NCI-H446 treated with DMSO at 0.1 percent for 48 hours (cell line): ENCODE data around the gene NPC1L1.

Experiments used
- DNase-seq: peaks from one replicate; lab custom pipeline; 2025; lab: John Stamatoyannopoulos, UW

Gene NPC1L1, protein sequence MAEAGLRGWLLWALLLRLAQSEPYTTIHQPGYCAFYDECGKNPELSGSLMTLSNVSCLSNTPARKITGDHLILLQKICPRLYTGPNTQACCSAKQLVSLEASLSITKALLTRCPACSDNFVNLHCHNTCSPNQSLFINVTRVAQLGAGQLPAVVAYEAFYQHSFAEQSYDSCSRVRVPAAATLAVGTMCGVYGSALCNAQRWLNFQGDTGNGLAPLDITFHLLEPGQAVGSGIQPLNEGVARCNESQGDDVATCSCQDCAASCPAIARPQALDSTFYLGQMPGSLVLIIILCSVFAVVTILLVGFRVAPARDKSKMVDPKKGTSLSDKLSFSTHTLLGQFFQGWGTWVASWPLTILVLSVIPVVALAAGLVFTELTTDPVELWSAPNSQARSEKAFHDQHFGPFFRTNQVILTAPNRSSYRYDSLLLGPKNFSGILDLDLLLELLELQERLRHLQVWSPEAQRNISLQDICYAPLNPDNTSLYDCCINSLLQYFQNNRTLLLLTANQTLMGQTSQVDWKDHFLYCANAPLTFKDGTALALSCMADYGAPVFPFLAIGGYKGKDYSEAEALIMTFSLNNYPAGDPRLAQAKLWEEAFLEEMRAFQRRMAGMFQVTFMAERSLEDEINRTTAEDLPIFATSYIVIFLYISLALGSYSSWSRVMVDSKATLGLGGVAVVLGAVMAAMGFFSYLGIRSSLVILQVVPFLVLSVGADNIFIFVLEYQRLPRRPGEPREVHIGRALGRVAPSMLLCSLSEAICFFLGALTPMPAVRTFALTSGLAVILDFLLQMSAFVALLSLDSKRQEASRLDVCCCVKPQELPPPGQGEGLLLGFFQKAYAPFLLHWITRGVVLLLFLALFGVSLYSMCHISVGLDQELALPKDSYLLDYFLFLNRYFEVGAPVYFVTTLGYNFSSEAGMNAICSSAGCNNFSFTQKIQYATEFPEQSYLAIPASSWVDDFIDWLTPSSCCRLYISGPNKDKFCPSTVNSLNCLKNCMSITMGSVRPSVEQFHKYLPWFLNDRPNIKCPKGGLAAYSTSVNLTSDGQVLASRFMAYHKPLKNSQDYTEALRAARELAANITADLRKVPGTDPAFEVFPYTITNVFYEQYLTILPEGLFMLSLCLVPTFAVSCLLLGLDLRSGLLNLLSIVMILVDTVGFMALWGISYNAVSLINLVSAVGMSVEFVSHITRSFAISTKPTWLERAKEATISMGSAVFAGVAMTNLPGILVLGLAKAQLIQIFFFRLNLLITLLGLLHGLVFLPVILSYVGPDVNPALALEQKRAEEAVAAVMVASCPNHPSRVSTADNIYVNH (N-terminal part only)

DNA sequence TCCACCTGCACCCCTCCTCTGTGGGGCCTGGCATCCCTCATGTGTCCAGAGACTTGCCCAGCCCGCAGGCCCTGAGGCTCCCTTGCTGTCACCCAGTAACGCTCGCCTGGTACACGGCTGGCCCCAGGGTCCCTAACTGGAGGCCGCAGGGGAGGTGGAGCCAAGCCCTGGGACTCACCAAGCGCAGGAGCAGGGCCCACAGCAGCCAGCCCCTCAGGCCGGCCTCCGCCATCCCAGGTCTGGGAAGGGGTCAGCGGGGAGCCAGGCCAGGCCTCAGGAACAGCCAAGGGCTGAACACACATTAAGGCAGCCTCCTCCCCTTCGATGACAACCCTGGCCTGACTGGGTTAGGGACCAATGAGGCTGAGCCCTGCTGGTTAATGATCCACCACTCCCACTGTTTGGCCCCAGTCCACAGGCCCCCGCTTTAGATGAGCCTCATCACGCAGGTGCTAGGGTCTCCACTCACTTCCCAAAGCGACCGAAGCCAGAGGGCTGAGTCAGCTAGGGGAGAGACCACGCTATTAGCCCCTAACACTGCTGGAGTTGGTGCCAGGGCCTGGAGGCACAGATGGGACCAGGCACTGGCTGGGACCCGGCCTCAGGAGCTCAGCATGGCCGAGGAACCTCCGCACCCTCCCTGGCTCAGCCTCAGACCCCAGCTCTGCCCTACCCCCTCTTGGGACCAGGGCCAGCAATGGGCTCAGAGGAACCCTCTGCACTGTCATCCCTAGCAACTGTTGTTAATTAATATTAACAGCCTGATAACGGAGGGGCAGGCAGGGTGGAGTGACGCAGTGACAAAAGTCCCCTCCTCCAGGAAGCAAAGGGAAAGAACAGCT lies at the start of gene NPC1L1:
Gene NPC1L1 (minus strand): TSS at position 303 of the 842 bp plus-strand sequence. CDS start 71 bp downstream, at position 232.
- no peak for DNase-seq

DNA sequence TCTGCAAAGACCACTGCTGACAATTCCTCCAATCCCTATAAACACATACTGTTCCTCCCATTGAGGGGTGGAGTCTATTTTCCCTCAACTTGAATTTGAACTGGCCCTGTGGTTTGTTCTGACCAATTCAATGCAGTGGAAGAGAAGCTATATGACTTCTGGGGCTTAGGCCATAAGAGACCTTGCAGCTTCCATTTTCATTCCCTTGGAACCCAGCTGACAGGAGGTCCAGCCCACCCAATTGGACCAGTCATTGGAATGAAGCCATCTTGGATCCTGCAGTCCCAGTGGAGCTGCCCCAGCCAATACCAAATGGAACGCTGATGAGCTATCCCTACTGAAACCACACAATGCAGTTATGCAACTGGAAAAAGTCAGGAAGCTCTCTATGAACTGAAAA lies 49.8 kb upstream of the NPC1L1 start:
- DNase-seq = no peak

DNA sequence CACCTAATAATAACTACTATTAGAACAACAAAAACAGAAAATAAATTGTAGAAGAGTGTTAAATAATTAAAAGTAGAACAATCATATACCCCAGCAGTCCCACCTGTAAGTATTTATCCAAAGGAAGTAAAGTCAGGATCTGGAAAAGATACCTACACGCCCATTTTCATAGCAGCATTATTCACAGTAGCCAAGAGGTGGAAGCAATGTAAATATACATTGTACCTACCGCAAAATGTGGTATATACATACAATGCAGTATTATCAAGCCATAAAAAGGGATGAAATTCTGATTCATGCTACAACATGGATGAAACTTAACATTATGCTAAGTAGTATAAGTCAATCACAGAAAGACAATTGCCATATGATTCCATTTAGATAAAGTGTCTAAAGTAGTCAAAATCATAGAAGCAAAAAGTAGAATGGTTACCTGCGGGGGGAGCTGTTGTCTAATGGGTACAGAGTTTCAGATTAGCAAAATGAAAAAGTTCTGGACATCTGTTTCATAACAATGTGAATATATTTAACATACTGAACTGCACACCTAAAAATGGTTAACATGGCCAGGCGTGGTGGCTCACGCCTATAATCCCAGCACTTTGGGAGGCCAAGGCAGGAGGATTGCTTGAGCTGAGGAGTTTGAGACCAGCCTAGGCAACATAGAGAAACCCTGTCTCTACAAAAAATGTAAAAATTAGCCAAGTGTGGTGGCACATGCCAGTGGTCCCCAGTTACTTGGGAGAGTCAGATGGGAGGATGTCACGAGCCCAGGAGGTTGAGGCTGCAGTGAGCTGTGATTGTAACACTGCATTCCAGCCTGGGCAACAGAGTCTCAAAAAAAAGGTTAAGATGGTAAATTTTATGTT lies 46.9 kb upstream of the NPC1L1 start:
- peak; percentile 31 for DNase-seq

DNA sequence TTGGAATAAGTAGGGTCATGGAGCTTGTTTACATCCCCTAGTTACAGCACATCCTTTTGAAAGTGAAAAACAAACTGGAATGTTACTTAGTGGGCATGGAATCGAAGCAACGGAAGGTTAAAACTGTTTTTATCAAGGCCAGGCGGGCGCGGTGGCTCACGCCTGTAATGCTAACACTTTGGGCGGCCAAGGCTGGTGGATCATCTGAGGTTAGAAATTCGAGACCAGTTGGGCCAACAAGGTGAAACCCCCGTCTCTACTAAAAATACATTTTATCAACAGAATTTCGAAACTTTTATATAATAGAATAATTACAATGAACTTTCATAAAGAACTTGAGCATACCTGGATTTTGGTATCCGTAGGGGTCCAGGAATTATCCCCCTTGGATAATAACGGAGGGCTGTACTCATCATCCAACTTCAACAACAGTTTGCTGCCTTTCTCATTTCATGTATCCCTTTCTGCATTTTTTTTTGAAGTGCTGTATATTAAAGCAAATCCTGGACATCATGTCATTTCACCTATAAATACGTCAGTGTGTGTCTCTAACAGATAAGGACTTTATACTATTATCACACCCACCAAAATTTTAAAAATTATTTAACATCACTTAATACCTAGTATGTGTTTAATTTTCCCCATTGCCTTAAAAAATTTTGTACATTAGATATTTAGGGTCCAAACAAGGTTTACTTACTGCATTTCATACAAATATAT lies 42.2 kb upstream of the NPC1L1 start:
- no peak for DNase-seq

DNA sequence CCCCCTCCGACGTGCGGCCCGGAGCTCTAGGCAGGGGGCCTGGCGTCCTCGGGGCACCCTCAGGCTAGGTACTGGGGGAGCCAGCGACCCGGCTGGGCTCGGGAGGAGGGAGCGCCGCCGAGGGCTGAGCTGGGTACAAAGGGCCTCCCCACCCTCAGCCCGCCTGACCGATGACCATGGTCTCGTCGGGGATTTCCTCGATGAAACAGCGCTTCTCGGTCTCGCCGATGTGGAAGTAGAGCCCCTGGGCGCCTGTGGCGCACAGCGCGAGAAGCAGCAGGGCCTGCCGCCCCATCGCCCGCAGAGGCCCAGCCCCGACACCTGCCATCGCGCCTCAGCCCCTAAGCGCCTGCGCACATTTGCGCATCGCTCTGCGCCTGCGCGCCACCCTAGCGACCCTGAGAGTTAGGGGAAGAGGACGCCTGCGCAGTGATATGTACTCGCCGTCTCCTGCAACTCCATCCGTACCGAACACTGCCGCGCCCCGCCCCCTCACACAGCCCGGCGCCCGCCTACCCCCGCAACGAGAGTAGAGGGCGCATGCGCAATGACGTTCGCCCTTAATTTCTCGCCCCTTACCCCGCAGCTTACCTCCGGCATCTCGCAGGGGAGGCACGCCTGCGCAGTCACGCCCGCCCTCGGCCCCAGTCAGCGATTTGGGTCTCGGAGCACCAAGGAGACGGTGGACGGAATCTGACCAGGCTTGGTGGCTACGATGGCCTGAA lies 40.9 kb upstream of the NPC1L1 start, which contains the start of gene TMED4:
Gene TMED4 (minus strand): TSS at position 353 of the 725 bp plus-strand sequence. CDS start 25 bp downstream, at position 328.
- DNase-seq = peak; percentile 99

DNA sequence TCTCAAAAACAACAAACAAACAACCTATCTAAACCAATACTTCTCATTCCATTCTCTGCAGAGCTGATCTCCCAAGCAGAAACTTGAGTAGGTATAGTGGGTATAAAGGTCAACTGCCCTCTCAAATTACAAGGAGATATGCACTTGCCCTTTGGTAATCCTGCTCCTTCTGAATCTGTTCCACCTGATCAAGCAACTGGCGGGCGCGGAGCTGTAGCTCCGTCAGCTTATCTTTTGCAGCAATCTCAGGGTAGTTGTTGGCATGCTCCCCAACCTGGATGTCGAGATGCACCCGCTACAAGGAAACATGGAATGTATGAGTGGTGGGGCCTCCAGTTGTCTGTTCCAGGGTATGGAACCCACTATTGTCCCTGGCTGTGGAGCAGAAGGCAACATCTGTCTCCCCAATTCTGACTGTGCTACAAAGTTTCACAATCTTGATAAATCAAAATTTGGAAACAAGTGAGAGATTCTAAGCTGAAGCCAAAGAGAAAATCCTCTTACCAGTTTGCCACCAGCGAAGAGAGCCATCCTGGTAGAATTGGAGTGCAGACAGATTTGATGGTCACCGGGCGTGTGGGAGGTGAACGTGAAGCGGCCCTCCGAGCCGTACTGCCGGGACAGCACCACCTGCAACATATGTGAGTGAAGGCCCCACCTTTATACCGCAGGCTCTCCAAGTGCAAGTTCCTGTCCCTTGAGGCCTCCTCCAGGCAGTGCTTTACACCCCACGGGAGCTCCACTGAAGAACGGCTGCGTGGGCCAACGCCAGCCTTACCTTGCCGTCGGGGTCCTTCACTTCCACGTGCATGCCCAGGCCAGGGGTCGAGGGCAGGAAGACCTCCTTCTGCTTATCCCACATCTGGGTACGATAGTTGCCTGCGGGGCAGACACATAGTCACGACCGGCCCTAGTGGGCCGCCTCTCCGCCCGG lies 40.1 kb upstream of the NPC1L1 start:
- DNase-seq = no peak

DNA sequence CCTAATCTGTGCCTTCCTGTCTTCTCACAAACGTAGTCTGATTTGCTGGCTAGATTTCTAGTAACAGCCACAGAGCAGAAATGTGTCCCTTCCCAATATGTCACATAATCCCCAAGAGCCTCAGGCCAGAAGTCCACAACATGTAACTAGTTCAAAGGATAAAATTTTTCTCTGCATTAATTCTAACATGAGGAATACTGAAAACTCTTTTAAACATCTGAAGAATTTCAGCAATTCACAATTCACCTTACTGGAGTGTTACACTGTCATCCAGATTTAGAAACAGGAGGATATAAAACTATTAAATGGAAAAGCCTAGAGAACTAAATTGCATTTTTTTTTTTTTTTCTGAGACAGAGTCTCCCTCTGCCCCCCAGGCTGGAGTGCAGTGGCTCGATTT lies 35.1 kb upstream of the NPC1L1 start:
- DNase-seq = no peak

DNA sequence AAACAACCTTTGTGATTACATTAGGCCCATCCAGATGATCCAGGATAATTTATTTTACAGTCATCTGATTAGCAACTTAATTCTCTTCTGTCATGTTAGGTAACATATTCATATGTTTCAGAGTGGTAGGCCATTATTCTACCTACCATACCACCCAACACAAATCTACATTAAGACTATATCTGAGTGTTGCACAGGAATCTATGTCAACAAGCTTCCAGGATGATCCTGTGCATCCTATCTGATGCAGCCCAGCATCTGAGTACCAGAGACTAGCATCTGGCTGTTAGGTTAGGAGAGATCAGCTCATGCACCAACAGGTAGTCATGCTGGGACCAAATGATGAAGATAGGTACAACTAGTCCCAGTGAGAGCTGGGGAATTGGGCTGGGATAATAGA lies 33.9 kb upstream of the NPC1L1 start:
- DNase-seq = no peak

DNA sequence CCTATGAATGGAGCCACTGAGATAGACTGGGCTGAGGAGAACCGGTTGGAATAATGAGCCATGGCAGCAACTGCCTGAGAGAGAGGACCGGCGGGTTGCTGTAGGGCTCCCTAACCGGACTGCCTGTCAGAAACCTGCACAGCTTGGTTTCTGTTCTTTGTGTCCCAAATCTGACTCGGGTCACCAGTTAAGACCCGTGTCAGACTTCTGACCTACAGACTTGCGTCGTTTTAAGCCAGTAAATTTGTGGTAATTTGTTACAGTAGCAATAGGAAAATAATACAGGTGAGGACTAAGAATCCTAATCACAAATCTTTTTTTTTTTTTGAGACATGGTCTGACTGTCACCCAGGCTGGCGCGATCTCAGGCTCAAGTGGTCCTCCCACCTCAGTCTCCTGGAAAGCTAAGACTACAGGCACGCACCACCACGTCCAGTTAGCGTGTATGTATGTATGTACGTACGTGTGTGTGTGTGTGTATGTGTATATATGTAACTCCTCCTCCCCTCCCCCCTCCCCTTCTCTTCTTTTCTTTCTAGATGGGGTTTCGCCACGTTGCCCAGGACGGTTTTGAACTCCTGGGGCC lies 33.2 kb upstream of the NPC1L1 start:
- DNase-seq = no peak

DNA sequence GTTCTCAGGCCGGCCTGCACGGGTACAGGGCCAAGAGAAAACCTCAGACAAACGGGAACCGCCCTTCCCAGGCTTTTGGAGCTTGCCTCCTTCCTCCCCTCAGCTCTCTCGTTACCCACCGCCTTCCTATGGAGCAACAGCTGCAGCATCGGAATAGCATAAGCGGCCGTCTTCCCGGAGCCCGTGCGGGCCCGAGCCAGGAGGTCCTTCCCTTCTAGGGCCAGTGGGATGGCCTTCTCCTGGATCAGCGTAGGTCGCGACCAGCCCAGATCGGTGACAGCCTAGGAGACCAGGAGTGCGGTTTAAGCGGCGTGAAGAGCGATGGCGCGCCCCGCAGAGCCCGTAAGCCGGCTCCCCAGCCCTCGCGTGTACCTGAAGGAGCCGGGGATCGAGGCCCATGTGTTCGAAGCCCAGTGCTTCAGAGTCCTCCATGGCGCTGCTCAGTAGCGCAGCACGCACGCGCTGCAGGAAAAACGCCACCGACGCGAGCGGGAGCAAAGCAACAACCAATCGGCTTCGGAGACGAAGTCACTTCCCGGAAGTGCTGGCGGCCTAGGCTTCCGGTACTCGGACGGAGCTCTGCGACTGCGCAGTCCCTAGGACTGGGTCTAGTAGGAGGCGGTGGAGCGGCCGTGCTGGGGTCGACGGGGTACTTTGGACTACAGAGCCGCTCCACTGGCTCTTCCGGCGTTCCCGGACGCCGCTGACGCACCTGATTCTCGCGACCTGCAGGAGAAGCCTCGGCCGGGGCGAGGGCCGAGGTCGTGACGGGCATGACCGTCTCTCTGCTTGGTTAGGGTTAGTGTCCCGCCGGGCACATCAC lies 32.5 kb upstream of the NPC1L1 start, which contains the start of gene DDX56:
Gene DDX56 (minus strand): TSS at position 445 of the 823 bp plus-strand sequence. CDS start 13 bp downstream, at position 432.
- peak; percentile 86 for DNase-seq

DNA sequence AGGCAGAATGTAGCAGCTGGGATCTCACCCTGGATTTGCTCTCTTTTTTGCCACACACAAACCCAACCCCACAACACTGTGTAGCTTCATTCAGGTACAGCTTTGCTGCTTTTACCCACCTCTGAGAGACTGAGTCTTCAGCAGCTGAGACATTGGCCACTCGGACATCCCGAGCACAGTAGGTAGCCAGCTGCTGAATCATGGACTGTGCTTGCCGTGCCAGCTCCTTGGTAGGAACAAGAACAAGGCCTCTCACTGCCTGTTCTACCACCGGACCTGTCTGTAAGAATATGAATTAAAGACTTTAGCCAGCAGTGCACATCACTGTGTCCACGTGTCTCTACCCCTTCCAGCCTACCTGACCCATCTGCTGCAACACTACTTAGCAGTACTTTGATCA lies 31.6 kb upstream of the NPC1L1 start:
- no peak for DNase-seq

DNA sequence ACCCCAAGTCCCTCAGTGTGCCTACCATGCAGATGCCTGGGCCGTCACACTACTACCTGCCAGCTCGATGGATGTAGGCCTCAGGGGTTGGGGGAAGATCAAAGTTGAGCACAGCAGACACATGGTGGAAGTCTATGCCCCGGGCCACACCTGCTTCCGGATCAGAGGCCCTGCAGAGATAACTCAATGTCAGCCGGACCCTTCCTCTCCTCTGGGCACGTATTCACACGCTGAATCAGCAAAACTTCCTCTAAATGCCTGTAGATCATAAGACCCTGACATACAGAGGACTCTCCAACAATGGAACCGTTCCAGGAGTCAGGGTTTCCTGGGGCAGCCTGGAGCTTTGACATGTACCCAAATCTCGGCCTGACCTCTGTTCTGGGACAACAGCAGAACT lies 28.8 kb upstream of the NPC1L1 start:
- no peak for DNase-seq

DNA sequence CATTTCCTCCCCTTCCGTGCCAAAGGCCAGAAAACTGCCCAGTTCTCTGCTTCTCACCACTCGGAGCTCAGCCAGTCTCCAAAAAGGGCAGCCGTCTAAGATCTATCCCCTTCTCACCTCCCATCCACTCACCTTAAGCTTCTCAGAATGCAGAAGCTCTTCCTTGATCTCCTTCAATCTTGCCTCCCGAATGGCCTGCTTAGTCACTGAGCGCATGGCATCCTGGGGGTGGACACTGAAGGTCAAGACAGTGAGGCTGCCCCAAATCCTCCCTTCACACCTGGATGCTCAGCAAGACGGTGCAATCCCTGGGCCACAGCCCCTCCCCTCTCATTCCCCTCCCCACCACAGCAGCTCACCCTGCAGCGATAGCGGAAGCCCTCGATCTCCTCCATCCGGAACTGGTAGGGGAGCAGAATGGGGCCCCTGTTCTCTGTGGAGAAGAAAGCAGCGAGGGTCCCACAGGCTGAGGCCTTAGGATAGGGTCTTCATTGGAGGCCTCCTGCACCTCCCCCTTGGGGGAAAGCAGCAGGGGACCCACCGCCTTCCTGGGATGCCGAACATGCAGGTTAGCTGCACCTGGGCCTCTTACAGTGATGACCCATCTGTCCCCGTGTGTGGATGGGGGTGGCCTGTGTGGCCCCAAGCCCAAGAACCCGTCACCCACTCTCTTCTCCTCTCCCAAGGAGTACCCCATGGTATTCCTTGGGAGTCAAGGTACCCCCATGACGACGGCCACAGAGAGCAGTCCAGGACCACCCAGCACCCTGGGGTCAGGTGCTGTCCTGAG lies 27.8 kb upstream of the NPC1L1 start:
- no peak for DNase-seq

DNA sequence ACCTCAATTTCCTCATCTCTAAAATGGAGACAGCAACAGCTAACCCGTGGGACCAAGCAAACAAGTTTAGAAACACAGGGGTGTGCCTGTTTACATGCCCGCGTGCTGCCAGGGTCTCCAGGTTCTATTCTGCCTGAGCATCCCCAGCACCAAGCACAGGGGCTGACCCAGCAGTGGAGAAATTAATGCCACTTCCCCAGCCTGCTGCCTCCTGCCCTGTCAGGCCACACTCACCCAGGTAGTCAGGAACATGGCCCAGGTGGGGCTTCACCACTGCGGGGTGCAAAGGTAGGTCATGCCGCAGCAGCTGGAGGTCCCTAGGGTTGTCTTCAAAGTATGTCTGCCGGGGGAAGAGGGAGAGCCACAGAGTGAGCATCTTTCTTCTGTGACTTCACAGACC lies 26.8 kb upstream of the NPC1L1 start:
- DNase-seq = no peak

DNA sequence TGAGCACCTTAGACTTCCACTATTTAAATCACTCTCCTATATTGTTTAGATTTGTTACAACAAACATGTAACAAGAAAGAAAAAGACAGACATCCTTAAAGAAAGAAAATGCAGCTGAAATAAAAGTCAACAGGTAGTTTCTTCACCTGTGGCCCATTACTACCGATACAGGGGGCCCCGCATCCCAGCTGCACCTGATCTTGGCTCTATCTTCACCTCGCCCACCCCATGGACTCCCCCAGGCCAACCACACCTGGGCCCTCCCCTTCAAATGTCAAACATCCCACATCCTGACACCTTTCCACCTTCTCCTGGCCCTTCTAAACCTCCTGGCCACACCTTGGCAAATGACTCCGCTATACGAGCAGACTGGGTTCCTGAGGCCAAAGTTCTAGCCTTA lies 25.6 kb upstream of the NPC1L1 start:
- no peak for DNase-seq
